NCI-H1417 treated with DMSO at 0.1 percent for 48 hours (cell line): ENCODE data around the gene HOXC11.
A peak's percentile ranks its signal among the peaks of the same experiment; 100 is the strongest.

Experiments used
- DNase-seq: peaks from one replicate; lab custom pipeline; 2025; lab: John Stamatoyannopoulos, UW

HOXC11 gene

GRCh38 chr12:53984901-53985691 lies 12.2 kb downstream of the HOXC11 start, which contains the start of gene HOXC10:
Gene HOXC10 (plus strand): TSS chr12:53985146. CDS start chr12:53985260, 114 bp downstream.
- DNase-seq: peak; percentile 78

DNA sequence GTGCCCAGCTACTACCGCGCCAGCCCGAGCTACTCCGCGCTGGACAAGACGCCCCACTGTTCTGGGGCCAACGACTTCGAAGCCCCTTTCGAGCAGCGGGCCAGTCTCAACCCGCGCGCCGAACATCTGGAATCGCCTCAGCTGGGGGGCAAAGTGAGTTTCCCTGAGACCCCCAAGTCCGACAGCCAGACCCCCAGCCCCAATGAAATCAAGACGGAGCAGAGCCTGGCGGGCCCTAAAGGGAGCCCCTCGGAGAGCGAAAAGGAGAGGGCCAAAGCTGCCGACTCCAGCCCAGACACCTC lies 12.7 kb downstream of the HOXC11 start:
- DNase-seq: no peak

- no peak for DNase-seq
These were observed 13.2 kb downstream of the HOXC11 start for GRCh38 chr12:53985994-53986685.

DNA sequence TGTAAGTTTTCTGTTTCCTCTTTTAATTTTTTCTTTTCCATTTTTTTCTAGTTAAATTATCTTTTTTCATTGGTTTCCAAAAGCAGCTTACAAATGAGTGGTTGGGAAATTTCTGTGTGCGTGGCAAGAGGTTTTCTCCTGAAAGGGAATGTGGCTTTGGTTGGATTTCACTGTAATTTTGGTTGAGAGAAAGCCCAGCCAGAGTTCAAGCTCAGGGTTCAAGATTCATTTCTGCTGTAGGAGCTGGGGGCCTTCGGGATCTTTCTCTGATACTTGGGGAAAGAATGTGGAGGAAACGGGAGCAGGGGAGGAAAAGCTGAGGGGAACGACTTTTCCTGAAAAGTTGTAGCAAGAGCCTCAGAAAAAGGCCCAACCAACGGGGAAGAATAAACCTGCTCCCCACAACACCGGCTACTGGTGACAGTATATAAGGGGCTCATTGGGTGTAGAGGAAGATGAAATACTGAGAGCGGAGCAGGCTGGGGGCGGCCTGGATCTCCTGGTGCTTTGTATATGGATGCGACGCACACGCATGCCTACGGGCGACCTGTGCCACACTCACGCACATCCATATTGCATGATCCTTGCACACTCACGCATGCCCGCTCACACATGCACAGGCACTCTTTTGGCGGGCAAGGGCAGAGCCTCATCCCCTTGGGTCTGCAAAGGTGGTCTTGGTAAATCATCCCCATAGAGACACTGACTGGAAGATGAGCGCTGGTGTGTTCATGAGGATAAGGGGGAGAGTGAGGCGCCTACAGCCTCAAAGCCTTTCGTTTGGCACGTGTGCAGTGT lies 14.0 kb downstream of the HOXC11 start:
- DNase-seq: no peak

DNA sequence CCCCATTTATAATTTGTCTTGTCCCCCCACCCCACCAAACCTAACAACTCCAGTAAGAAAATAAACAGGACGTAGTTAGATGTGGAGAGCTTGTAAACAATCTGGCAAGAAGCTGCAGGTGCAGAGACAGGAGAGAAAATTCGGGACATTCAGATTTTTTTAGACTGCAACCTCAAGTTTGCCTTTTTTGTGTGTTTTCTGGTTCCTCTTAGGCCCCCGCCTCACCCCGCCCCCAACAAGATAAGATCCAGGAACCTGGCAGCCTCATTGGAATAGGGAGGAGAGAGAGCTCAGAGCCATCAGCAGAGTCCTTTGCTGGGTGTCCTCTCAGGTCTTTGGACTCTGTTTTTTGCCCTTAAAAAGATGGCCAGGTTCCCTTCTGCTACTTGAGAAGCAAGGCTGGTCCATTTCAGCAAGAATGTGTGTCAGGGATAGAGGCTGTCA lies 14.9 kb downstream of the HOXC11 start:
- no peak for DNase-seq

DNA sequence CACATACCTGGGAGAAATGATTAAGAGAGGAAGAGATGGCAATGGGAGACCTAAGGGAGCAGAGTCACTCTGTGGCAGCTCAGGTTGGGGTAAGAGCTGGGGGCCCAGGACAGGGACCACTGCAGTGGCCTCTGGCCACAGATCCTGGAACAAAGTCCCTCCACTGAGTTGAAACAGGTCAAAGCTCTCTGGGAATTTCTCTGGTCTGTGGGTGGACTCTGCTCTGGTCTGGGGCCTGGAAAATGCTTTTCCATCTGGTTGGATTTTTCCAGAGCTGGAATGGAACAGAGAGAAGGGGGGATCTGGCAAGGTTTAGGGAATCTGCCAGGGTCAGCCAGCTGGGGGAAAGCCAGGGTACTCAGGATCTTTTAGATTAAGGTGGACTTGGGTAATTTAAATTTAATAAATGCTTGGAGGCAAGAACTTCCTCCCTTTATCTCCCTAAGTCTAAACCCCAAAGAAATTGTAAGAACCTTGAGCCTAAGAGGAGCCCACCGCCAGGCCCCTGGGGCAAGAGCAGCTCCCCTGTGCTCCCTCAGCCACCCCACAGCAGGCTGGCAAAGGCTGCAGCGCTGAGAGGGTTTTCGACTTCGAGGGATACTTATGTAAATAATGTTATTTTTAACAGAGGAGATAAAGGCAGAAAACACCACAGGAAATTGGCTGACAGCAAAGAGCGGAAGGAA lies 15.8 kb downstream of the HOXC11 start:
- DNase-seq: no peak

DNA sequence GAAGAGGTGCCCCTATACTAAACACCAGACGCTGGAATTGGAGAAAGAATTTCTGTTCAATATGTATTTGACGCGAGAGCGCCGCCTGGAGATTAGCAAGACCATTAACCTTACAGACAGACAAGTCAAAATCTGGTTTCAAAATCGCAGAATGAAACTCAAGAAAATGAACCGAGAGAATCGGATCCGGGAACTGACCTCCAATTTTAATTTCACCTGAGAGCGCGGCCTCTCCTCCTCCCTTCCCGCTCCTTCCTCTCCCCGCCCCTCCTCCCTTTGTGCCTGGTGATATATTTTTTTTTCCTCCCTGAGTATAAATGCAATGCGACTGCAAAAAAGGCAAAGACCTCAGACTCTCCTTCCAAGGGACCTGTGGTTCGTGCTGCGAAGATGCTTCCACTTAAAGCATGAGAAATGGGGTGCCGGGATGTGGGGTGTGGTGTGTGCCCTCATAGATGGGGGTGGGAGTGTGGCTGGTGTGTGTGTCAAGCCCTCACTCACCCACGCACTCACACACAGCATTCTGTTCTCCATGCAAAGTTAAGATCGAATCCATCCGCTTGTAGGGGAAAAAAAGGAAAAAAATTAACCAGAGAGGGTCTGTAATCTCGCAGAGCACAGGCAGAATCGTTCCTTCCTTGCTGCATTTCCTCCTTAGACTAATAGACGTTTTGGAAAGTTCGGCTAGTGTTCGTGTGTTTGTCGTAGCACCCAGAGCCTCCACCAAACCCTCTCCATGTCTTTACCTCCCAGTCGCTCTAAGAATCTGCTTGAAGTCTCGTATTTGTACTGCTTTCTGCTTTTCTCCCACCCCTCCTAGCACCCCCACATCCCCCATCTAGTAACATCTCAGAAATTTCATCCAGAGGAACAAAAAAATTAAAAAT lies 16.5 kb downstream of the HOXC11 start:
- DNase-seq: no peak

- no peak for DNase-seq
These were observed 17.6 kb downstream of the HOXC11 start for GRCh38 chr12:53990311-53991076.

DNA sequence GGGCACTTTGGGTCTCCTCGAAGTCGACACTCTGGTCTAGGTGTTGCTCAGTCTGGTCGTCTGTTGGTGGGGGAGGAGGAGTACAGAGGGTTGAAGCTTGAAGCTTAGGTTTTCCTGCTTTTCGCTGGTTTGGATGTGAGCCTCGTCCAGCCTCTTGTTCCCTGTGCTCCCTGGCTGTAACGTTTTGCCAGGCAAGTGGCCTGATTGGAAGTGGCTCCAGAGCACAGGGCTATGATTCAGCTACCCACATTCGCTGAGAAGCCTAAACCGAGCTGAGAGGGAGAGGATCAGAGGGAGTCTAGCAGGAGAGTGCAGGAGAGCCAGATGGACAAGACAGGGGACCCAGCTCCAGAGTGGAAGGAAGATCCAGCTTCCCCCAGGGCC lies 18.1 kb downstream of the HOXC11 start:
- DNase-seq: no peak

DNA sequence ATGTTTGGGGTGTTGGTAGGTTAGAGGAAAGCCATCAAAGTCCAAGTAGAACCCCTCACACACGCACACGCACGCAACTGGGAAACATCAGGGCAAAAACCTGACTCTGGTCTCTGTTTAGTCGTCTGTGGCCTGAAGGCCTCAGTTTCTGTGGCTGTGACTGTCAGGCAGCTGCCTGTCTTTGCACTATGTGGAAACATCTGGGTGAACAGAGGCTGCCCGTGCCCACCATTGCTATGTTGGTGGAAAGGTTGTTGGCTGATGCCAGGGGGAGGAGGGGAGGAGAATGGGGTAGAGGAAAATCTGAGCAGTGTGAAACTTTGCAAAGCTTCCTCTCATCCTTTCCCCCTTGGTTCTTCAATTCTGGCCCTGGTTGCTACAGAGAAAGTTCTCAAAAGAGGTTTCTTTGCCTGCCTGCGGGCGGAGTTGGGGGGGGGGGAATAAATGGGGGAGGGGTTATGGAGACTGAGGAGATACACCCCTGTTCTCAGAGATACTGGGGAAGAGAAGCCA lies 19.5 kb downstream of the HOXC11 start:
- no peak for DNase-seq

DNA sequence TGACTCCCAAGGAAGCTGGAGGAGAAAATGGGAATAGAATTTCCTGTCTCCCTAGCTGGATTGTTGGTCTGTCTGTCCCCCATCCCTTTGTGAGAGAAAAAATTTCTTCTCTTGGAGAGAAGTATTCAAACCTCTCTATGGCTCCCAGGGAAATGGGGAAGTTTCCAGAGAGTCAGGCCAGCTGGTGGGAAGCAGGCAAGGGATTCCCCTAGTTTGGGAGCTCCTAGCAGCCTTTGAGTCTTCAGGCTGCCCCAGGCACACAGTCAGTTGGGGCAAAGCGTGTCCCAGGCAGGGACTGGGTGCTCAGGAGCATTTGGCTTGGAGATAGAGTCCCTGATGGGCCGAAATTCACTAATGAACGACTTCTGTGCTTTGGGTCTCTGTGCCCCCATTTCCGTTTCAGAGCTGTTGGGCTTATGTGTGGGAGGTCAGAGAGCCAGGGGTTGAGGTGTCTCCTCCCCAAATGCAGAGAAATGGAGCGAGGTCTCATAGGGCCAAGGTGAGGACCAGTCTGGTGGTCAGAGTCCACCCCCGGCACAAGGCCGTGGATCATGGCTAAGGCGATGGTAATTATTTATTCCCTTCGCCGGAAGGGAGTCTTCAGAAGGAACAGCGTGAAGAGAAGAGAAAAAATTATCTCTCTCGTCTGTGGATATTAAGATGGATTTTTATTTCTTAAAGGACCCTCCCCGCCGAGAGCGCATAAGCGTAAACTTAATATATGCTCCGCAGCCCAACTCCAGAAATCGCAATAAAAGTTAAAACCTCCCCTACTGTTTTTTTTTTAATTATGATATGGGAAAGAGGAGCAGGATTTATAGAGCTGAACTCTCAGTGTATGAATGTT lies 20.5 kb downstream of the HOXC11 start:
- no peak for DNase-seq

DNA sequence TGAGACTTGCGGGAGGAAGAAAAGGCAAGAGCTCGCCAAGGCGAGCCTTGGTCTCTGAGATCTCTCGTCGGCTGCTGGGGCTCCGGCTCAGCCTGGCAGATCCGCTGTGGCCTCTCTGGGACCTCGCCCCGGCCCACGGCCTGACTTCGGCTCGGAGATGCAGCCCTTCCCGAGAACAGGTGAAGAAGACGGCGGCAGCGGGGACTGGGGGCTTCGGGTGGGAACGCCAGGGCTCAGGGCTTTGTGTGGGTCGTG lies 21.0 kb downstream of the HOXC11 start:
- DNase-seq: no peak

DNA sequence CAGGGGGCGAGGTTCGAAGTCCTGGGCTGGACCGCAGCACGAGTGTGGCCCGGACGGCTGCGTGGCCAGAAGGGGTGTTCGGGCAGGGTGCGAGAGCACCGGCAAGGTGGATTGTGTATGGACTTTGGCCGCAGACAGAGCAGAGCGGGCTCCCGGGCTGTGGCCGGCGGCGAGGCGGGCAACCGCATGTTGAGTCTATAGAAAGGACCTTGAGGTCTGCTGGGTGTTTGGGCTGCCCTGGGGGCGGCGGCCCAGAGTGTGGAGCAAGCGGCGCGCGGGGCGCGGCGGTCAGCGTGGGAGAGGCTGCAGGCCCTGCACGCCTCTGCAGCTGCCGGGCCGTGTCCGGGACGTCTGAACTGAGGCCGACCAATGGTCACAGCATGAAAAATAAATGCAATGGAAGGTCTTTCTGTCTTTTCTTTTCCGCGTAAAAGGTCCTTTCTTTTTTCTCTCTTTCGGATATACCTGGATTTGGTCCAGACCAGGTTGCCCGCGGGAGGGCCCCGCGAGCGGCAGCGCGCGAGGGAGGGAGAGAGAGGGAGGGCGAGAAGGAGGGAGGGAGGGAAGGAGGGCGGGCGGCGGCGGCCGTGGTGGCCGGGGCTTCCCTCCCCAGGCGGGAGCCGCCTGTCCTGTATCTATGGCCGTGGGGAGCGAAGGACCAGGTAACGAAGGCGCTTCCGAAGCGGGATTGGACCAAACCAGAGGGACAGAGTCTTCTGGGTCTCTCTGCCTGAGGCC lies 21.5 kb downstream of the HOXC11 start:
- DNase-seq: no peak

DNA sequence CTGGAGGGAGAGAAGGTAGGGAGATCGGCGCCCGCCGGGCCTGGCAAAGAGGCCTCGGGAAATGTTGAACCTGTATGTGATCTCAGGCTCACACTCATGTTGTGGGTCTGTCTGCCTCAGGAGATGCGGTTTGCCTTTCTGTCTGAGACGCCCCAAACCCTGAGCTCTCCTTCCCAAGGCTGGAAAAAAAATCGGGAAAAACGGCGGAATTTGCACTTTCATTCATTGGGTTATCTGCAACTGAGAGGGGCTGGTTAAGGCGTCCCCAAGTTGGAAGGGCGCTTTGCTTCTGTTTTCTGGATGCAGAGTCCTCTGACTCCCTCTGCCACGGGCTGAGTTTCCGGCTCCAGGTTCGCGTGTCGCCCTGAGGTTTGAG lies 22.1 kb downstream of the HOXC11 start:
- no peak for DNase-seq

DNA sequence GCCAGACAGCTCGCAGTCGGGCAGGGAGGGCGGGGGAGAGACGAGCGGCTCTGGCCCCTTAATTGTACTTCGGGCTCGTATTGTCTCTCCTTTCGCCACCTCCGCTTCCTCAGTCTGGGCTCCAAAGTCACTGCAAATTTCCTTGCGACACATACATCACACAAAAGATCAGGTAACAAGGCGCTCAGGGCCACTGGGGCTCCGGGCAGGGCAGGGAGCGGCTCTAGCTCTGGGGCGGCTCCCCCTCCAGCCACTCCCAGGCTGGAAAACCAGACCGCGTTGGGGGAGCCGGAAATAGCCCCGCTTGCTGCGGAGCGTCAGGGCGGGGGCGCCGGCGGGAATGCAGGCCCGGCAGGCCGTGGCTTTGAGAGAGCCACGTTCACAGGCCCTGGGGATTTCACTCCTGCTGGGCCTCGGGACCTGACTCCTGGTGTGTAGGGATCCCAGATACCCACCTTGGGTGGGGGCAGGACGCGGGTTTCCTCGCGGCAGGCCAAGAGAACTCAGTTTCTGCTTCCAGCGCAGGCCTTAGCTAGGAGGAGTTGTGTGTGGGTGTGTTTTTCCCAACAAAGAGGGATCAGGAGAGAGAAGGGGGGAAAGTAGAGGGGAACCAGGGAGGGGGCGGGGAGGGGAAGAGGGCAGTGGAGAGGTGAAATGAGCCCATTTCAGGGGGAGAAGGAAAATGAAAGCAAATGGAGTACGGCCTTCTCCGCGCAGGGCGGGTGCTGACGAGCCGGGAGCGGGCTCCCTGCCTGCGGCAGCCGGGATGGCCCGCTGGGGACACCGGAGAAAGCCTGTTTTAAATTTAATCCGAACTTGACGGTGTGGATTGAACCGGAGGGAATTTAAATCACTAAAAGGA lies 22.7 kb downstream of the HOXC11 start:
- DNase-seq: peak; percentile 46

DNA sequence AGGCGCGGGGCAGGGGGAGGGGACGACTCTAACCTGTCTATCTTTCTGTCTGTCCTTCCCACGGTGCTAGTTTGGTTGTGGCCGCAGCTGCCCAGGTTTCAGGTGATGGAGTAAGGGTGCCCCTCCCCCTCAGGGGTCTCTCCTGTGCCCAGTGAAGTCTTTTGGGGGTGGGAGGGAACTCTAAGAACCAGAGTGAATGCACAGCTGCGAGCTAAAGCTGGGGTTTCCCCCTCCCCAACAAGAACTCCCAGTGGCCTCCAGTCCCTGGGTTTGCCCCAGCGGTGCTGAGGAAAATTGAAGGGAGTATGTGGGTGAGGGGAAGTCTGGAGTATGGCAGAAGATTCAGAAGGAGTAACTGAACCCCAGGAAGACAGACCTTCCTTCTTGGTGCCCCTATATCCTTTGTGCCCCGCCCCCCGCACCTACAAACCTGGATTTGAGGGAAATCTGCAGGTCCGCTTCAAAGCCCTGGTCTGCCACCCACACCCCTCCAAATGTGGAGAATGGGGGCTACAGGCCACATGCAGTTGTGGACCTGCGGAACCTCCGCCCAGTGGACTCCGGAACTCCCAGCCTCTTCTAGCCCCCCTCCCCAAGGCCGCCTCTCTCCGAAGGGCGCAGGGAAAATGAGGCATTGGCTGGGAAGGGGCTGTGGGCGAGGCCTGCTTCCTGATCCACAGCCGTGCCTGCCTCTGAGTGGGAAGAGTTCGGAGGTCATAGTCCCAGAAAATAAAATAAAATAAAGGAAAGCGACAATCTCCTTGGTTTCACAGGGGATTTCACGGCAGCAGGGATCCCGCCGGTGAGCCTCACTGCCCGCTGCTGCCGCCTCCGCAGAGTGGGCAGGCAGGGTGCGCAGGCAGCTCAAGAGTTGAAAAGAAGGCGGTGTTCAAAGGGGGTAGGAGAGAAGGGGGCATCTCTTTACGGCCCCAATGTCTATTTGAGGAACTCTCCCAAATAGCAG lies 23.6 kb downstream of the HOXC11 start:
- no peak for DNase-seq
